Measurements from ENCODE around the gene CEP120. TPM values are rescaled to one million over a fixed set of nuclear protein-coding genes. Genes with fewer than 3 reads are reported as not detected.

Gene CEP120
- total RNA-seq, 1 donor from 2014 or later = 13.6 TPM

GRCh38 chr5:123389794-123390193 lies 33.4 kb downstream of the CEP120 start:
- Mint-ChIP-seq H3K9me3 (ENCODE audit: unreplicated experiment) (no peaks in the 10 kb centered on the region), H3K27me3 (ENCODE audit: unreplicated experiment) (no peaks in the 10 kb centered on the region), H3K4me1 (ENCODE audit: unreplicated experiment) (no peaks in the 10 kb centered on the region), H3K36me3 (ENCODE audit: low read depth, unreplicated experiment) (no peaks in the 10 kb centered on the region), H3K27ac (ENCODE audit: unreplicated experiment) (no peak overlapping the region), H3K4me3 (ENCODE audit: unreplicated experiment) (no peak overlapping the region)
- TF ChIP-seq, protein P1, sequence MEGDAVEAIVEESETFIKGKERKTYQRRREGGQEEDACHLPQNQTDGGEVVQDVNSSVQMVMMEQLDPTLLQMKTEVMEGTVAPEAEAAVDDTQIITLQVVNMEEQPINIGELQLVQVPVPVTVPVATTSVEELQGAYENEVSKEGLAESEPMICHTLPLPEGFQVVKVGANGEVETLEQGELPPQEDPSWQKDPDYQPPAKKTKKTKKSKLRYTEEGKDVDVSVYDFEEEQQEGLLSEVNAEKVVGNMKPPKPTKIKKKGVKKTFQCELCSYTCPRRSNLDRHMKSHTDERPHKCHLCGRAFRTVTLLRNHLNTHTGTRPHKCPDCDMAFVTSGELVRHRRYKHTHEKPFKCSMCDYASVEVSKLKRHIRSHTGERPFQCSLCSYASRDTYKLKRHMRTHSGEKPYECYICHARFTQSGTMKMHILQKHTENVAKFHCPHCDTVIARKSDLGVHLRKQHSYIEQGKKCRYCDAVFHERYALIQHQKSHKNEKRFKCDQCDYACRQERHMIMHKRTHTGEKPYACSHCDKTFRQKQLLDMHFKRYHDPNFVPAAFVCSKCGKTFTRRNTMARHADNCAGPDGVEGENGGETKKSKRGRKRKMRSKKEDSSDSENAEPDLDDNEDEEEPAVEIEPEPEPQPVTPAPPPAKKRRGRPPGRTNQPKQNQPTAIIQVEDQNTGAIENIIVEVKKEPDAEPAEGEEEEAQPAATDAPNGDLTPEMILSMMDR (IDR thresholded peaks at IDR 0.05; ENCODE audit: unreplicated experiment) = no peak
- no peak for DNase-seq (ENCODE audit: low spot score)

DNA sequence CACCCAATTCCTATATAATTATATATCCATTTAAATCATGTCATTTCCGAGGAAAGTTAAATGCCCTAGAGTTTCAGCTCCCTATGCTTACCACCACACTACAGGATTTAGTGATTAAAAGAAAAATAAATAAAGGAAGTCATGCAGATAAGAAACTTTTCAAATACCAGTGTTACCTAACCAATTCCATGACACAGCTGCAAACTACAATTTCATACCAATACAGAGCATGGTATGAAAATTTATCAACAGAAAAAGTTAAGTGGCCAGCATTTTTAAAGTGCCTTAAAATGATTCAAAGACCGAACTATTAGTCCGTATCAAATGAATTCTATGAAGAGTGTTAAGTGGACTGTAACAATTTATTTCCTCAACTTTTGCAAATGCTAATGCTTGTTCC lies 35.9 kb downstream of the CEP120 start:
- H3K4me3 Mint-ChIP-seq (ENCODE audit: unreplicated experiment) = no peak overlapping the region
- no peaks in the 10 kb centered on the region for H3K27me3 Mint-ChIP-seq (ENCODE audit: unreplicated experiment)
- H3K36me3 Mint-ChIP-seq (ENCODE audit: low read depth, unreplicated experiment) = no peaks in the 10 kb centered on the region
- H3K4me1 Mint-ChIP-seq (ENCODE audit: unreplicated experiment) = no peaks in the 10 kb centered on the region
- H3K9me3 Mint-ChIP-seq (ENCODE audit: unreplicated experiment) = no peaks in the 10 kb centered on the region
- TF ChIP-seq, protein P1 (IDR thresholded peaks at IDR 0.05; ENCODE audit: unreplicated experiment) = no peak
- DNase-seq (ENCODE audit: low spot score) = no peak
- no peak overlapping the region for H3K27ac Mint-ChIP-seq (ENCODE audit: unreplicated experiment)

DNA sequence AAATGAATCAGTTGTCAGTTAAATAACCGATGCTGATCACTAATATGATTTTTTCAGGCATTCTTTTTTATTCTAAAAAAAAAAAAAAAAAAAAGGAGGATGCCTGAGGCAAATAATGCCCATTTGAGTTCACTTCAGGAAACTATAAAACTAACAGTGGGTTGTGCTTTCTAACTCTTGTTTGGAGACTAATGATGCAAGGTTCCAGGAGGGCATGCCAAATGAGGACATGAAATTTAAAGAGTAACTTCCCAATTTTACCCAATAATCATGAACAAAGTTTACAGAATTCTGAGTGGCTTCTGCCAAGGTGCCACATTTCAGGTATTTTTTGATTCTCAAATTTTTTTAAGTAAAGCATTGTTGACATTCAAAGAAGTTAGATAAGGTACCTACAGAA lies 41.0 kb downstream of the CEP120 start:
- Mint-ChIP-seq H3K27ac (ENCODE audit: unreplicated experiment) (no peak overlapping the region), H3K4me3 (ENCODE audit: unreplicated experiment) (no peak overlapping the region), H3K4me1 (ENCODE audit: unreplicated experiment) (no peaks in the 10 kb centered on the region), H3K36me3 (ENCODE audit: low read depth, unreplicated experiment) (no peaks in the 10 kb centered on the region), H3K9me3 (ENCODE audit: unreplicated experiment) (no peaks in the 10 kb centered on the region), H3K27me3 (ENCODE audit: unreplicated experiment) (no peaks in the 10 kb centered on the region)
- no peak for DNase-seq (ENCODE audit: low spot score)
- TF ChIP-seq, protein P1 (IDR thresholded peaks at IDR 0.05; ENCODE audit: unreplicated experiment) = no peak

DNA sequence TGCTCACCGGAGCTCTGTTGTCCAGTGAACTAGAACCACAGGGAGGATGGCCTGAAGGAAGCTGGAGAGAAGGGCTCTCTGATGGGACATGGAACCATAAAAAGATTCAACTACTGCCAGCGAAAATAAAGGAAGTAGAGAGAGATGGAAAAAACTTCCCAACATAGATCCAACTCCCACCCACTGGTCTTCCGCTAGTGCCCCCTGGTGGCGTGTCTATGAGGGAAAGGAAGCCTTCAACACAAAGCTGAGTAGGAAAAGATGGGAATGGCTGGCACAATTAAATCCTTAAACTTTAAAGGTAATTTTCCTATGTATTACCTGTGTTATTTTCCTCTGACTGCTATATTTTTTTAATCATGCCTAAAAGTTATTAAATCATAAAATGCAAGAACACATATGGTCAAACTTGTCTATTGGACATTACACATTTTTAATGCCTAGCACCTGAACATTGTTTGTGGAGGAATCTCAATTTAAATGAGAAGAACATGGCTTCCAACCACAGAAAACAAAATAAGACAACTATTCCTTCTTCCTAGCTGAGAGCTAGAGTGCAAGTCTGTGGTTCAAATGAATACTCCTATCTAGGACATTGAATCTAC lies 51.5 kb downstream of the CEP120 start:
- Mint-ChIP-seq H3K4me1 (ENCODE audit: unreplicated experiment) (peaks cover 4% of the 10 kb centered on the region), H3K9me3 (ENCODE audit: unreplicated experiment) (no peaks in the 10 kb centered on the region), H3K27ac (ENCODE audit: unreplicated experiment) (no peak overlapping the region), H3K27me3 (ENCODE audit: unreplicated experiment) (peaks cover 2% of the 10 kb centered on the region), H3K36me3 (ENCODE audit: low read depth, unreplicated experiment) (peaks cover 11% of the 10 kb centered on the region), H3K4me3 (ENCODE audit: unreplicated experiment) (no peak overlapping the region)
- peak; percentile 71 for DNase-seq (ENCODE audit: low spot score)
- TF ChIP-seq, protein P1 (IDR thresholded peaks at IDR 0.05; ENCODE audit: unreplicated experiment) = peak; percentile 61

- H3K4me1 Mint-ChIP-seq (ENCODE audit: unreplicated experiment) = peaks cover 4% of the 10 kb centered on the region
- H3K27ac Mint-ChIP-seq (ENCODE audit: unreplicated experiment) = no peak overlapping the region
- no peaks in the 10 kb centered on the region for H3K9me3 Mint-ChIP-seq (ENCODE audit: unreplicated experiment)
- H3K27me3 Mint-ChIP-seq (ENCODE audit: unreplicated experiment) = peaks cover 2% of the 10 kb centered on the region
- peaks cover 4% of the 10 kb centered on the region for H3K36me3 Mint-ChIP-seq (ENCODE audit: low read depth, unreplicated experiment)
- no peak for DNase-seq (ENCODE audit: low spot score)
- H3K4me3 Mint-ChIP-seq (ENCODE audit: unreplicated experiment) = no peak overlapping the region
- TF ChIP-seq, protein P1 (IDR thresholded peaks at IDR 0.05; ENCODE audit: unreplicated experiment) = no peak
These were observed 53.7 kb downstream of the CEP120 start for GRCh38 chr5:123369371-123369968.

Measured in endothelial cell (in vitro differentiated cells).